OCI-LY3 (cell line): ENCODE data around the gene ASCC1.

Experiments
- H2AFZ ChIP-seq: fragments of 200-600, 300-600 bp; shearing (Covaris generic); 2 replicates; pipeline ENCODE4 v1.6.0; 2014; ENCODE audit warnings: antibody characterized with exemption, low read depth, low read length
- H3K27ac ChIP-seq: fragments of 200-600, 300-600 bp; sonication (generic); 2 replicates; pipeline ENCODE4 v1.5.1; 2014; ENCODE audit warnings: mild to moderate bottlenecking, low read length, moderate library complexity, mixed read lengths
- H3K27me3 ChIP-seq: fragments of 200-600, 300-600 bp; sonication (generic); 2 replicates; pipeline ENCODE4 v1.6.1; 2014; ENCODE audit warnings: low read depth, low read length, mixed read lengths
- H3K36me3 ChIP-seq: fragments of 200-600, 300-600 bp; sonication (generic); replicated peaks from 2 replicates; pipeline ENCODE3; 2014; ENCODE audit warnings: low read depth, low read length, mixed read lengths
- H3K4me1 ChIP-seq: fragments of 300-600, 200-600 bp; sonication (generic); 2 replicates; pipeline ENCODE4 v1.6.1; 2014; ENCODE audit warnings: low read length, mixed read lengths
- H3K4me2 ChIP-seq: fragments of 200-600, 300-600 bp; sonication (generic); 2 replicates; pipeline ENCODE4 v1.6.1; 2014; ENCODE audit warnings: low read length, mixed read lengths
- H3K4me3 ChIP-seq: fragments of 300-600, 200-600 bp; sonication (generic); 2 replicates; pipeline ENCODE4 v1.5.1; 2014; ENCODE audit warnings: antibody characterized with exemption, mild to moderate bottlenecking, low read length, moderate library complexity
- H3K79me2 ChIP-seq: fragments of 300-600, 200-600 bp; shearing (Covaris generic); 2 replicates; pipeline ENCODE4 v1.6.1; 2014; ENCODE audit warnings: mild to moderate bottlenecking, low read length, mixed read lengths
- H3K9ac ChIP-seq: fragments of 300-600, 200-600 bp; shearing (Covaris generic); 2 replicates; pipeline ENCODE4 v1.6.0; 2014; ENCODE audit warnings: mild to moderate bottlenecking, low read length, moderate library complexity
- H3K9me3 ChIP-seq: fragments of 200-600, 300-600 bp; shearing (Covaris generic); 2 replicates; pipeline ENCODE4 v1.6.1; 2014; ENCODE audit warnings: low read length, mixed read lengths; ENCODE audit not compliant: insufficient read depth
- H4K20me1 ChIP-seq: fragments of 200-600, 300-600 bp; sonication (generic); 2 replicates; pipeline ENCODE4 v1.6.1; 2016; ENCODE audit warnings: low read length, mixed read lengths; ENCODE audit not compliant: insufficient read depth
- EZH2phosphoT487 ChIP-seq: fragments of 200-600 bp; shearing (Covaris generic); IDR thresholded peaks from 2 replicates; pipeline ENCODE4 v1.6.1; 2018; ENCODE audit warnings: antibody characterized with exemption, mixed run types, low read depth
- TF ChIP-seq, protein P1 (sequence below): fragments of 200-600, 300-600 bp; sonication (generic); IDR thresholded peaks from 2 replicates; pipeline ENCODE4 v1.5.1; 2014; ENCODE audit warnings: antibody characterized with exemption, low read length, low read depth

Gene ASCC1

DNA sequence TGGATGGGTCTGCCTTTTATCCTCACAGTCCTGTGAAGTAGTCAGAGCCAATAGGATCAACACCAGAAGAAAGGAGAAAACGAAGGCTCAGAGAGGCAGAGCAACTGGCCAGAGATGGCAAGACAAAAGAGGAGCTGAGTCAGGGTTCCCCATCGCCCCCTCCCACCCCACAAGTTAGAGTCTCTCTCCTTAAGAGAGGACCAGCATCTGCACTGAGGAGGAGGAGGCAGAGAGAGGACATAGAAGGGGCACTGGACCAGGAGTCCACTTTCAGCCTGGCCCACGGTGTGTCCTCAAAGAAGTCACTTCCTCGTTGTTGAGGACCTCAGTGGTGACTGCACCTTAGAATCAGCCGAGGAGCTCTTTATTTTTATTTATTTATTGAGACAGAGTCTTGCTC, 139.3 kb downstream of the ASCC1 start:
- H3K79me2 ChIP-seq: no peaks in the 10 kb centered on the region
- no peaks in the 10 kb centered on the region for H3K9me3 ChIP-seq
- H3K27me3 ChIP-seq: no peaks in the 10 kb centered on the region
- H3K4me2 ChIP-seq: no peak overlapping the region
- no peak overlapping the region for H3K4me3 ChIP-seq
- no peak overlapping the region for H2AFZ ChIP-seq
- no peak overlapping the region for H3K27ac ChIP-seq
- H3K4me1 ChIP-seq: peaks cover 18% of the 10 kb centered on the region
- TF ChIP-seq, protein P1, sequence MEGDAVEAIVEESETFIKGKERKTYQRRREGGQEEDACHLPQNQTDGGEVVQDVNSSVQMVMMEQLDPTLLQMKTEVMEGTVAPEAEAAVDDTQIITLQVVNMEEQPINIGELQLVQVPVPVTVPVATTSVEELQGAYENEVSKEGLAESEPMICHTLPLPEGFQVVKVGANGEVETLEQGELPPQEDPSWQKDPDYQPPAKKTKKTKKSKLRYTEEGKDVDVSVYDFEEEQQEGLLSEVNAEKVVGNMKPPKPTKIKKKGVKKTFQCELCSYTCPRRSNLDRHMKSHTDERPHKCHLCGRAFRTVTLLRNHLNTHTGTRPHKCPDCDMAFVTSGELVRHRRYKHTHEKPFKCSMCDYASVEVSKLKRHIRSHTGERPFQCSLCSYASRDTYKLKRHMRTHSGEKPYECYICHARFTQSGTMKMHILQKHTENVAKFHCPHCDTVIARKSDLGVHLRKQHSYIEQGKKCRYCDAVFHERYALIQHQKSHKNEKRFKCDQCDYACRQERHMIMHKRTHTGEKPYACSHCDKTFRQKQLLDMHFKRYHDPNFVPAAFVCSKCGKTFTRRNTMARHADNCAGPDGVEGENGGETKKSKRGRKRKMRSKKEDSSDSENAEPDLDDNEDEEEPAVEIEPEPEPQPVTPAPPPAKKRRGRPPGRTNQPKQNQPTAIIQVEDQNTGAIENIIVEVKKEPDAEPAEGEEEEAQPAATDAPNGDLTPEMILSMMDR: no peak
- no peak for TF ChIP-seq EZH2phosphoT487
- H3K36me3 ChIP-seq: no peaks in the 10 kb centered on the region
- no peak overlapping the region for H3K9ac ChIP-seq
- H4K20me1 ChIP-seq: no peaks in the 10 kb centered on the region

DNA sequence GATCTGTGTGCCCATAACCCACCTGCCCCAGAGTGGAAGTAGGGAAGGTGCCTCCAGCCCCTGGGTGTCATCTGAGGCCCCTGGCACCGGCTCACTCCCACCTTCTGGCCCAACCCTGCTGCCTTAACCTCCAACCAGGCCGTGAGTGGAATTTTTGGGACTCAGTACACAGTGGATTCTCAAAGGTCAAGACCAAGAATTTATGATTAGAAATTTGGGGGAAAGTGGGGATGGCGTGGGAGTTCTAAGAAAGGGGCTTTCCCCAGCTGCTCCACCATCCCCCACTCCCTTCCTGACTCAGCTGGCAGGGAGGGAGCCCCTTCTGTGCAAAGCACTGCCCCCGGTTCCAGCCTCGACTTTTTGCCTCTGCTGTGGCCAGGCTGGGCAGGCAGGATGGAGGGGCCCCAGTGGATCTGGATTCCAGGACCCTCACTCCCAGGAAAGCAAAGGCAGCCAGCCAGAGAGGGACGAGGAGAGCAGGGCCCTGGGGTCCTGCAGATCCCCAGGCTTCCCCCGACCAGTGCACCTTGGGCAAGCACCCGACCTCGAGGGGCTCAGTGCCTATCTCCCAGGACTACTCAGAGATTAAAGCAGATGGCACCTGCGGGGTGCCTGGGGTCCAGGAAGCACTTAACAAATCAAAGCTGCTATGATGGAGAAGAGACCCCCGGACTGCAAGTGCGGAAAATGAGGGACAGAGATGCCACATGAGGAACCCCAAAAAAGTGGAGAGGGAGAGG, 140.5 kb downstream of the ASCC1 start:
- Histone ChIP-seq H3K36me3 (no peaks in the 10 kb centered on the region), H3K27ac (no peak overlapping the region), H3K4me3 (no peak overlapping the region), H2AFZ (no peak overlapping the region), H4K20me1 (no peaks in the 10 kb centered on the region), H3K9ac (no peak overlapping the region), H3K27me3 (no peaks in the 10 kb centered on the region), H3K4me2 (0 out of 2 replicates have a peak overlapping the region, but pooled peaks have one; percentile 15), H3K4me1 (peaks cover 18% of the 10 kb centered on the region), H3K79me2 (no peaks in the 10 kb centered on the region), H3K9me3 (no peaks in the 10 kb centered on the region)
- TF ChIP-seq EZH2phosphoT487: no peak
- TF ChIP-seq, protein P1: no peak

DNA sequence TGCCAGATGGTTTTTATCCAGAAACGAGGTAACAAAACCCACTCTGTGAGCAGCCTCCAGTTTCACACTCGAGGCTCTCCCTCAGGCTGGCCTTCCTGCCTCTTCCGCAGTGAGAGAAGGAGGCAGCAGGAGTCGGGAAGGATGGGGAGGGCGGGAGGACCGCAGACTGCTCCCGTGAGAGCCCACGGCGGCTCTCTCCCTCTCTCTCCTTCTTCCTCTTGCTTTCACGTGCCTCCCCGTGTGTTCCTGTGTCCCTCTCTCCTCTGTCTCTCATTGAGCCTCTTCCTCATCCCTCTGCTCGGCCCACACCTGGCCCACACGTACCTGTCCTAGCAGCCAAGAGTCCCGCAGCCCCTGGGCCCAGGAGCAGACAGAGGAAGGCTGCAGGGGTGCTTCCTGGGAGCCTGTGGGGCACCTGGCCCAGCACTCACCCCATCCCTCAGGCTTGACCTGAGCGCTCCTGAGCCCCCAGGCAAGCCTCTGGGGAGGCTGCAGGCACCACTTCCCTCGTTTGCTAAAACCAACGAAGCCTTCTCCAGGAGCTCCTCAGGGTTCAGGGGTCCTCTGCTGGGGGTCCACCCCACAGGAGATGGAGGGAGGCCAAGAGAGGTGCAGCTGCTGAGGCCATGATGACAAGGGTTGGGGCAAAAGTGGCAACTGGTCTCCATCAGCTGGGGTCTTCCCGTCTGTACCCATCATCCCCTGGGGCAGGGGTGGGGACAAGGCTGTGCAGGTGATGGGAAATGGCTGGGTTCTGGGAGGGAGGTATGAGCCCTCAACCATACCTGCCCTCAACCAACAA, 141.3 kb downstream of the ASCC1 start:
- Histone ChIP-seq H3K4me1 (peaks cover 15% of the 10 kb centered on the region), H3K9me3 (no peaks in the 10 kb centered on the region), H3K27ac (no peak overlapping the region), H4K20me1 (no peaks in the 10 kb centered on the region), H2AFZ (no peak overlapping the region), H3K36me3 (no peaks in the 10 kb centered on the region), H3K4me2 (0 out of 2 replicates have a peak overlapping the region, but pooled peaks have one; percentile 15), H3K79me2 (no peaks in the 10 kb centered on the region), H3K27me3 (no peaks in the 10 kb centered on the region), H3K4me3 (no peak overlapping the region), H3K9ac (no peak overlapping the region)
- TF ChIP-seq, protein P1: no peak
- no peak for TF ChIP-seq EZH2phosphoT487
